CD4-positive, CD25-positive, alpha-beta regulatory T cell (primary cell): Measurements from ENCODE around the gene SLC35G6. TPM values are rescaled to one million over a fixed set of nuclear protein-coding genes. Genes with fewer than 3 reads are reported as not detected.
A peak's percentile ranks its signal among the peaks of the same experiment; 100 is the strongest.

ENCODE experiments used
- ATAC-seq, 2 donors: fragments of 150-1000 bp; cut with Tn5 transposase; one replicate each; pipeline ENCODE4 v1.10.0; 2021; ENCODE audit warnings: low read depth in 2 of 2, moderate number of reproducible peaks in 2 of 2, moderate library complexity in 1 of 2
- DNase-seq, 3 donors: peaks; one replicate each; pipeline versions ENCODE4 v3.0.0 to v3.0.0-alpha.2; 2012 to 2022; ENCODE audit warnings: mixed read lengths in 1 of 3
- H3K27ac ChIP-seq: one replicate; pipeline ENCODE4 v1.7.0; 2013; ENCODE audit warnings: mild to moderate bottlenecking, low read length; ENCODE audit not compliant: insufficient read depth, poor library complexity, severe bottlenecking
- H3K27me3 ChIP-seq: one replicate; pipeline ENCODE4 v1.7.0; 2013; ENCODE audit warnings: low read length; ENCODE audit not compliant: control insufficient read depth, insufficient read depth
- H3K36me3 ChIP-seq: one replicate; pipeline ENCODE4 v1.7.0; 2013; ENCODE audit warnings: mild to moderate bottlenecking, low read length, moderate library complexity; ENCODE audit not compliant: control insufficient read depth, insufficient read depth
- H3K4me1 ChIP-seq: 2 replicates; pipeline ENCODE4 v1.7.0; 2013; ENCODE audit warnings: mild to moderate bottlenecking, low read length; ENCODE audit not compliant: insufficient read depth, control insufficient read depth, poor library complexity, severe bottlenecking
- H3K4me3 ChIP-seq: one replicate; pipeline ENCODE4 v1.7.0; 2013; ENCODE audit warnings: low read depth, mild to moderate bottlenecking, low read length, moderate library complexity
- H3K9me3 ChIP-seq, 2 experiments: 1 replicate in 1 of 2; 2 replicates in 1 of 2; pipeline ENCODE4 v1.7.0; 2013; ENCODE audit warnings: low read length in 2 of 2, mild to moderate bottlenecking in 1 of 2, moderate library complexity in 1 of 2; ENCODE audit not compliant: control insufficient read depth in 2 of 2
- H3K27ac Mint-ChIP-seq, 3 donors: one replicate each; pipeline ENCODE4 v1.8.0; 2020 to 2022; ENCODE audit warnings: mild to moderate bottlenecking in 3 of 3, mixed read lengths in 3 of 3, moderate library complexity in 2 of 3
- H3K27me3 Mint-ChIP-seq: one replicate; pipeline ENCODE4 v1.8.0; 2022; ENCODE audit warnings: mild to moderate bottlenecking, mixed read lengths
- H3K36me3 Mint-ChIP-seq: one replicate; pipeline ENCODE4 v1.8.0; 2020; ENCODE audit warnings: mixed read lengths
- H3K4me1 Mint-ChIP-seq, 4 donors: one replicate each; pipeline ENCODE4 v1.8.0; 2020 to 2022; ENCODE audit warnings: mixed read lengths in 4 of 4, mild to moderate bottlenecking in 1 of 4
- H3K4me3 Mint-ChIP-seq, 4 donors: one replicate each; pipeline ENCODE4 v1.8.0; 2020 to 2022; ENCODE audit warnings: mild to moderate bottlenecking in 4 of 4, mixed read lengths in 4 of 4, moderate library complexity in 3 of 4
- H3K9me3 Mint-ChIP-seq, 7 donors: one replicate each; pipeline ENCODE4 v1.8.0; 2020 to 2022; ENCODE audit warnings: mixed read lengths in 7 of 7, mild to moderate bottlenecking in 3 of 7, moderate library complexity in 2 of 7
- polyA plus RNA-seq, 4 donors: library from polyadenylated mRNA; unstranded; fragments of 300-500 nt; fragmentation: Illumina TruSeq; gene quantifications; one replicate each; pipeline ENCODE4 v1.2.3, GENCODE V29; 2021
- total RNA-seq: library from RNA; stranded (reverse); gene quantifications from one replicate; pipeline ENCODE4 v1.2.3, GENCODE V29; 2022

Gene SLC35G6
- total and polyA plus RNA-seq, 5 donors from 2014 or later = not detected

DNA sequence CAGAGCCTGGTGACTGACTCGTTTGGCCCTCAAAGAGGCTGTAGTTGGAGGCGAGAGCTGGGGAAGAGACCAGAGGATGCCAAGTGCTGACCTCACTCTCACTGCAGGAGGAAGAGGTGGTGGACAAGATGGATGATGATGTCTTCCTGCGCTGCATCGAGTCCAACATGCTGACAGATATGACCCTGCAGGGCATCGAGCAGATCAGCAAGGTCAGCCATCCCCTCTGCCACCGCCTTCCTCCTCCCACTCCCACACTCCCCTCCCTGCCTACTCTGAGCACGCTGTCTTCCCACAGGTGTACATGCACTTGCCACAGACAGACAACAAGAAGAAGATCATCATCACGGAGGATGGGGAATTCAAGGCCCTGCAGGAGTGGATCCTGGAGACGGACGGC is 29.9 kb downstream of the SLC35G6 start:
- H3K27me3 Mint-ChIP-seq = no peaks in the 10 kb centered on the region
- Histone ChIP-seq H3K27me3 (no peaks in the 10 kb centered on the region), H3K9me3 (no peaks in the 10 kb centered on the region), H3K36me3 (peaks cover 81% of the 10 kb centered on the region), H3K27ac (no peak overlapping the region), H3K4me3 (no peak overlapping the region), H3K4me1 (no peaks in the 10 kb centered on the region)
- H3K4me3 Mint-ChIP-seq = no peak overlapping the region
- ATAC-seq (no peak), DNase-seq (no peak)
- H3K36me3 Mint-ChIP-seq = peaks cover 27% of the 10 kb centered on the region
- no peaks in the 10 kb centered on the region for H3K9me3 Mint-ChIP-seq
- H3K4me1 Mint-ChIP-seq = peaks cover 0 to 5% (median 0%) of the 10 kb centered on the region in 4 donors
- H3K27ac Mint-ChIP-seq = peak overlapping the region in 2 of 3 donors; percentile 32 to 62

DNA sequence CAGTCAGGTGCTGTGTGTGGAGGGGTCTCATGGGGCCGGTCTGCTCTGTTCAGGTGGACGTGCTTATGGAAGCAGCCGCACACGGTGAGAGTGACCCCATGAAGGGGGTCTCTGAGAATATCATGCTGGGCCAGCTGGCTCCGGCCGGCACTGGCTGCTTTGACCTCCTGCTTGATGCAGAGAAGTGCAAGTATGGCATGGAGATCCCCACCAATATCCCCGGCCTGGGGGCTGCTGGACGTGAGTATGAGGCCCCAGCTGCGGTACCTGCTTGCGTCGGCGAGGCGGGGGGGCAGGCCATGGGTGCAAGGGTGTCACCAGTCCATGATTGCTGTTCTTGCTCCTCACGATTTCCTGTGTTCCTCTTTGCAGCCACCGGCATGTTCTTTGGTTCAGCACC is 30.9 kb downstream of the SLC35G6 start:
- Mint-ChIP-seq H3K27ac (no peak overlapping the region), H3K27me3 (no peaks in the 10 kb centered on the region), H3K4me3 (no peak overlapping the region), H3K36me3 (peaks cover 27% of the 10 kb centered on the region), H3K4me1 (peaks cover 0 to 5% (median 0%) of the 10 kb centered on the region in 4 donors), H3K9me3 (no peaks in the 10 kb centered on the region)
- no peaks in the 10 kb centered on the region for H3K9me3 ChIP-seq
- H3K4me3 ChIP-seq = no peak overlapping the region
- H3K4me1 ChIP-seq = no peaks in the 10 kb centered on the region
- H3K27ac ChIP-seq = no peak overlapping the region
- DNase-seq (no peak), ATAC-seq (no peak)
- no peaks in the 10 kb centered on the region for H3K27me3 ChIP-seq
- peaks cover 71% of the 10 kb centered on the region for H3K36me3 ChIP-seq

DNA sequence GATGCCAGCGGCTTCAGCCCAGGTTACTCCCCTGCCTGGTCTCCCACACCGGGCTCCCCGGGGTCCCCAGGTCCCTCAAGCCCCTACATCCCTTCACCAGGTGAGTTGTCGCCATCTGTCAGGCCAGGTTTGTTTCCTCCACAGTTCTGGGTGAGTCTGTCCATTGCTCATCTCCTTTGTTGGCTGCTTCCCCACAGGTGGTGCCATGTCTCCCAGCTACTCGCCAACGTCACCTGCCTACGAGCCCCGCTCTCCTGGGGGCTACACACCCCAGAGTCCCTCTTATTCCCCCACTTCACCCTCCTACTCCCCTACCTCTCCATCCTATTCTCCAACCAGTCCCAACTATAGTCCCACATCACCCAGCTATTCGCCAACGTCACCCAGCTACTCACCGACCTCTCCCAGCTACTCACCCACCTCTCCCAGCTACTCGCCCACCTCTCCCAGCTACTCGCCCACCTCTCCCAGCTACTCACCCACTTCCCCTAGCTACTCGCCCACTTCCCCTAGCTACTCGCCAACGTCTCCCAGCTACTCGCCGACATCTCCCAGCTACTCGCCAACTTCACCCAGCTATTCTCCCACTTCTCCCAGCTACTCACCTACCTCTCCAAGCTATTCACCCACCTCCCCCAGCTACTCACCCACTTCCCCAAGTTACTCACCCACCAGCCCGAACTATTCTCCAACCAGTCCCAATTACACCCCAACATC is 31.7 kb downstream of the SLC35G6 start:
- no peaks in the 10 kb centered on the region for H3K27me3 Mint-ChIP-seq
- no peaks in the 10 kb centered on the region for H3K9me3 Mint-ChIP-seq
- peaks cover 0 to 5% (median 0%) of the 10 kb centered on the region in 4 donors for H3K4me1 Mint-ChIP-seq
- Histone ChIP-seq H3K36me3 (peaks cover 65% of the 10 kb centered on the region), H3K9me3 (no peaks in the 10 kb centered on the region), H3K27me3 (no peaks in the 10 kb centered on the region), H3K4me1 (no peaks in the 10 kb centered on the region), H3K4me3 (no peak overlapping the region), H3K27ac (no peak overlapping the region)
- DNase-seq (no peak), ATAC-seq (no peak)
- H3K27ac Mint-ChIP-seq = no peak overlapping the region
- peaks cover 27% of the 10 kb centered on the region for H3K36me3 Mint-ChIP-seq
- H3K4me3 Mint-ChIP-seq = no peak overlapping the region

DNA sequence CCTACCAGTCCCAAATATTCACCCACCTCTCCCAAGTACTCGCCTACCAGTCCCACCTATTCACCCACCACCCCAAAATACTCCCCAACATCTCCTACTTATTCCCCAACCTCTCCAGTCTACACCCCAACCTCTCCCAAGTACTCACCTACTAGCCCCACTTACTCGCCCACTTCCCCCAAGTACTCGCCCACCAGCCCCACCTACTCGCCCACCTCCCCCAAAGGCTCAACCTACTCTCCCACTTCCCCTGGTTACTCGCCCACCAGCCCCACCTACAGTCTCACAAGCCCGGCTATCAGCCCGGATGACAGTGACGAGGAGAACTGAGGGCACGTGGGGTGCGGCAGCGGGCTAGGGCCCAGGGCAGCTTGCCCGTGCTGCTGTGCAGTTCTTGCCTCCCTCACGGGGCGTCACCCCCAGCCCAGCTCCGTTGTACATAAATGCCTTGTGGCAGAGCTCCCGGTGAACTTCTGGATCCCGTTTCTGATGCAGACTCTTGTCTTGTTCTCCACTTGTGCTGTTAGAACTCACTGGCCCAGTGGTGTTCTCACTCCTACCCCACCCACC is 32.7 kb downstream of the SLC35G6 start:
- H3K4me3 Mint-ChIP-seq = no peak overlapping the region
- peaks cover 0 to 5% (median 0%) of the 10 kb centered on the region in 4 donors for H3K4me1 Mint-ChIP-seq
- no peak for DNase-seq
- no peaks in the 10 kb centered on the region for H3K9me3 Mint-ChIP-seq
- no peak overlapping the region for H3K27ac Mint-ChIP-seq
- Histone ChIP-seq H3K9me3 (no peaks in the 10 kb centered on the region), H3K4me3 (no peak overlapping the region), H3K4me1 (no peaks in the 10 kb centered on the region), H3K27me3 (no peaks in the 10 kb centered on the region), H3K27ac (no peak overlapping the region), H3K36me3 (peaks cover 56% of the 10 kb centered on the region)
- ATAC-seq = no peak
- no peaks in the 10 kb centered on the region for H3K27me3 Mint-ChIP-seq
- peaks cover 20% of the 10 kb centered on the region for H3K36me3 Mint-ChIP-seq

DNA sequence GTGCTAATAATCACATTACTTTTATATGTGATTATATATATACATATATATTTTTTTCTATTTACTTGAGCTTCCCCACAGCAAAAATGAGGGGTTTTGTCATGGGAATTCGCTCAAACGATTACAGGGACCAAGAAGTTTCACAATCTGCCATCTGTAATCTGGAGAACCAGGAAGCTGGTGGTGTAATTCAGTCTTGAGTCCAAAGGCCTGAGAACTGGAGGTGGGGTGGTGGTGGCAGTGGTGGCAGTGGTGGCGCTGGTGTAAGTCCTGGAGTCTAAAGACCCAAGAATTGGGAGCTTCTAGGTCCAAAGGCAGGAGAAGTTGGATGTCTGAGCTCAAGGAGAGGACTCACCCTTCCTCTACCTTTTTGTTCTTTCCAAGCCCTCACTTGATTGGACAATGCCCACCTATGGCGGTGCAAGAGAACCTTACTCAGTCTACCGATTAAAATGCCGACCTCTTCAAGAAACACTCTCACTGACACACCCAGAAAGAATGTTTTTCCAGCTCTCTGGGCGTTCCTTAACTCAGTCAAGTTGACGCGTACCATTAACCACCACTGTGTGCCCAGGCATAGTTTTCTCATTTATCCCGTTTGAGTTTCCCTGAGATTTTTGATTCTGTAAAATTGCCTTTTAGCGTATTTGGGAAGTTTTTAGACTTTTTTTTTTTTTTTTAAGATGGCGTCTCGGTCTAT is 34.8 kb downstream of the SLC35G6 start:
- Mint-ChIP-seq H3K4me3 (no peak overlapping the region), H3K9me3 (no peaks in the 10 kb centered on the region), H3K27me3 (no peaks in the 10 kb centered on the region), H3K4me1 (peaks cover 0 to 5% (median 0%) of the 10 kb centered on the region in 4 donors), H3K27ac (no peak overlapping the region), H3K36me3 (peaks cover 8% of the 10 kb centered on the region)
- H3K27me3 ChIP-seq = no peaks in the 10 kb centered on the region
- no peaks in the 10 kb centered on the region for H3K9me3 ChIP-seq
- H3K36me3 ChIP-seq = peaks cover 35% of the 10 kb centered on the region
- no peak overlapping the region for H3K4me3 ChIP-seq
- no peak for DNase-seq
- no peaks in the 10 kb centered on the region for H3K4me1 ChIP-seq
- ATAC-seq = no peak
- no peak overlapping the region for H3K27ac ChIP-seq

DNA sequence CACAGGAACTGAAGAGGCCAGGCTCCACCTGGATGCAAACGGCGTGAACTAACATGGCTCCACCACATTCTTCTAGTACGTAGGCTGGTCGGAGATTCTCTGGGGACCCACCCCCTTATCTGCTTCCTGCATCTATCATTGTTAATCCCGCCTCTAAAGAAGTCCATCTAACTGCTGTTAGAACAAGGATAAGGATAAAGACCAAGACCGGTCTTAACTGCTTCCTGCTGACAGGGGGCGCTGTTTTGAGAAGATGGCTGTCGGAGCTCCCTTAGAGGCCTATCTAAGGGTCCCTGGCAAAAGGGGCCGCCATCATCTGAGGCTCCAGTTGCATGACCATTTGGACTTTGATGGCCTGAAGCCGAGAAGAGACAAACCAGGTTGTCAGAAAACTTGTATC is 41.8 kb downstream of the SLC35G6 start:
- Mint-ChIP-seq H3K27me3 (no peaks in the 10 kb centered on the region), H3K4me1 (peaks cover 0 to 4% (median 1%) of the 10 kb centered on the region in 4 donors), H3K27ac (peak overlapping the region in 1 of 3 donors; percentile 51), H3K4me3 (no peak overlapping the region), H3K36me3 (no peaks in the 10 kb centered on the region), H3K9me3 (peaks cover 0 to 4% (median 0%) of the 10 kb centered on the region in 7 donors)
- no peak overlapping the region for H3K27ac ChIP-seq
- ATAC-seq (peak in 1 of 2 donors; percentile 46), DNase-seq (peak; percentile 28 to 62 (median 52))
- no peaks in the 10 kb centered on the region for H3K27me3 ChIP-seq
- H3K36me3 ChIP-seq = no peaks in the 10 kb centered on the region
- no peak overlapping the region for H3K4me3 ChIP-seq
- no peaks in the 10 kb centered on the region for H3K9me3 ChIP-seq
- H3K4me1 ChIP-seq = no peaks in the 10 kb centered on the region

DNA sequence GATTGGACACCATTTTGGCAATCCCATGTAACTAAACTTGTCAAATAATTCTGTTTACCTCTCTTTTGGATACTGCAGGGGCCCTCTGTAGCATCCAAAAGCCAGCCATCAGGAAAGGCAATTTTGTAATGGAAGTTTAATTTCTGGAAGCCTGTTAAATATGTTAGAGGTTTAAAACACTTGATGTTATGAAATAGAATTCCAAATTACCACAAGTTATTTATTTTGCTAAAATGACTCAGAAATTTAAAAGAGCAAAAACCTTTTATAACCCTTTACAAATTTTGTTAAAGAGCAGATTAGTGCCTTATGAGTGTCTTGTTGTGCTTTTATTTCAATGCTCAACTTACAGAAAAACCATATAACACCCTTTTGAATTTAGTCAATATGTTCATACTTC is 47.6 kb downstream of the SLC35G6 start:
- no peaks in the 10 kb centered on the region for H3K4me1 Mint-ChIP-seq

More for the DNA sequence above, 47.6 kb downstream of the SLC35G6 start:
- H3K4me1 ChIP-seq = no peaks in the 10 kb centered on the region
- H3K4me3 Mint-ChIP-seq = no peak overlapping the region
- peaks cover 0 to 8% of the 10 kb centered on the region in 2 experiments for H3K9me3 ChIP-seq
- no peaks in the 10 kb centered on the region for H3K27me3 ChIP-seq
- no peak for DNase-seq
- H3K36me3 Mint-ChIP-seq = no peaks in the 10 kb centered on the region
- H3K27me3 Mint-ChIP-seq = peaks cover 5% of the 10 kb centered on the region
- ATAC-seq = no peak
- no peak overlapping the region for H3K27ac ChIP-seq
- peaks cover 0 to 14% (median 1%) of the 10 kb centered on the region in 7 donors for H3K9me3 Mint-ChIP-seq
- no peak overlapping the region for H3K27ac Mint-ChIP-seq
- H3K36me3 ChIP-seq = no peaks in the 10 kb centered on the region
- H3K4me3 ChIP-seq = no peak overlapping the region
